ENCODE data around the gene ASIC2.

- TF ChIP-seq GATA3 (IDR thresholded peaks at IDR 0.05; ENCODE audit: low read depth, low read length) (no peak), GATA2 (IDR thresholded peaks at IDR 0.05; ENCODE audit: low read depth, low read length) (no peak)
Observed at GRCh38 chr17:33091271-33091670, 201.8 kb downstream of the ASIC2 start.

All from SH-SY5Y (cell line).